Measurements from ENCODE around the gene CCDC83. TPM values are rescaled to one million over a fixed set of nuclear protein-coding genes. Genes with fewer than 3 reads are reported as not detected.

The CCDC83 gene
- total and polyA plus RNA-seq, 2 experiments from 2014 or later = not detected

DNA sequence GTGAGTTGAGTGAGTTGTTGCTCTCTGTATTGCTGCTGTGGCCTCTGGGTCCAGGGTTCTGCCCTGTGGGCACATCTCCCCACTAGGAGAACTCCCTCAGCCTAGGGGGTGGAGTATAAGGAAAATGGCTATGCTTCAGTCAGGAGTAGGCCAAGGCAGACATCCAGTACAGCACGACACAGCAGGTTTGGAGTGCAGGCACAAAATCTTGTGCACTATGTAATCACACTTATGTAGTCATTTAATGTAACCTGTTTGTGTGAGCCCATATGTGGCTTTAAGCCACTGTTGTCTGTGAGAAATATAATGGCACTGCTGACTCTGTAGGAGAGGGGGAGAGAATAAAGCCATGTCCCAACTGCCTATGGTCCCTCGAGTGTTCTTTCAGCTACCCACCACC, 90.1 kb downstream of the CCDC83 start:
- H3K4me3 ChIP-seq = no peak overlapping the region
- H3K4me1 ChIP-seq (ENCODE audit: insufficient read depth) = peaks cover 38% of the 10 kb centered on the region
- H3K9ac ChIP-seq = no peak overlapping the region
- TF ChIP-seq EZH2phosphoT487 (IDR thresholded peaks at IDR 0.05; ENCODE audit: insufficient read depth, low read depth) = no peak
- no peak for TF ChIP-seq EZH2 (IDR thresholded peaks at IDR 0.05; ENCODE audit: insufficient read depth, poor library complexity, severe bottlenecking)
- no peaks in the 10 kb centered on the region for H3K36me3 ChIP-seq (ENCODE audit: low read depth)
- H3K9me3 ChIP-seq (ENCODE audit: low read depth) = no peaks in the 10 kb centered on the region
- no peak overlapping the region for H2AFZ ChIP-seq
- peaks cover 43% of the 10 kb centered on the region for H3F3A ChIP-seq (ENCODE audit: insufficient read depth)
- no peak overlapping the region for H3K27ac ChIP-seq
- no peak overlapping the region for H3K4me2 ChIP-seq (ENCODE audit: unreplicated experiment)
- H3K9me2 ChIP-seq (ENCODE audit: insufficient read depth) = no peaks in the 10 kb centered on the region
- in situ Hi-C loops (cut with MboI) = no loop called here
- no peaks in the 10 kb centered on the region for H3K79me2 ChIP-seq (ENCODE audit: insufficient read depth)
- no peaks in the 10 kb centered on the region for H4K20me1 ChIP-seq (ENCODE audit: insufficient read depth)
- WGBS, 2 experiments (ENCODE audit: low coverage in 1 of 2, low lambda C conversion rate in 2 of 2, missing lambda C conversion rate in 2 of 2) = 70% methylated on average over 2 of the region's 2 CpGs
- no peaks in the 10 kb centered on the region for H3K27me3 ChIP-seq (replicated peaks; ENCODE audit: insufficient read depth)
- DNase-seq = no peak

DNA sequence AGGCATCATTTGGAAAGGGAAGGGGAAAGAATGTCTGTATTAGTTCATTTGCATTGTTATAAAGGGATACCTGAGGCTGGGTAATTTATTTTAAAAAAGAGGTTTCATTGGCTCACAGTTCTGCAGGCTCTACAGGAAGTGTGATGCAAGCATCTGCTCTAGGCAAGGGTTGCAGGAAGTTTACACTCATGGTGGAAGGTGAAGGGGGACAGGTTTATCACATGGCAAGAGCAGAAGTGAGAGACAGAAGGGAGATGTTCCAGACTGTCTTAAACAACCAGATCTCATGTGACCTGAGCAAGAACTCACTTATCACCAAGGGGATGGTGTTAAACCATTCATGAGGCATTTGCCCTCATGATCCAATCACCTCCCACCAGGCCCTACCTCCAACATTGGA, 90.6 kb downstream of the CCDC83 start:
- no peaks in the 10 kb centered on the region for H4K20me1 ChIP-seq (ENCODE audit: insufficient read depth)
- H3K4me3 ChIP-seq = no peak overlapping the region
- no peaks in the 10 kb centered on the region for H3K79me2 ChIP-seq (ENCODE audit: insufficient read depth)
- no peak overlapping the region for H3K9ac ChIP-seq
- H3K4me1 ChIP-seq (ENCODE audit: insufficient read depth) = peaks cover 38% of the 10 kb centered on the region
- no peaks in the 10 kb centered on the region for H3K27me3 ChIP-seq (replicated peaks; ENCODE audit: insufficient read depth)
- H3K9me2 ChIP-seq (ENCODE audit: insufficient read depth) = no peaks in the 10 kb centered on the region
- DNase-seq = no peak
- in situ Hi-C loops (cut with MboI) = no loop called here
- H3K4me2 ChIP-seq (ENCODE audit: unreplicated experiment) = no peak overlapping the region
- H2AFZ ChIP-seq = no peak overlapping the region
- TF ChIP-seq EZH2 (IDR thresholded peaks at IDR 0.05; ENCODE audit: insufficient read depth, poor library complexity, severe bottlenecking) = no peak
- no peak for TF ChIP-seq EZH2phosphoT487 (IDR thresholded peaks at IDR 0.05; ENCODE audit: insufficient read depth, low read depth)
- H3F3A ChIP-seq (ENCODE audit: insufficient read depth) = peaks cover 48% of the 10 kb centered on the region
- no peaks in the 10 kb centered on the region for H3K36me3 ChIP-seq (ENCODE audit: low read depth)
- H3K9me3 ChIP-seq (ENCODE audit: low read depth) = no peaks in the 10 kb centered on the region
- 0 out of 2 replicates have a peak overlapping the region, but pooled peaks have one; percentile 17 for H3K27ac ChIP-seq

DNA sequence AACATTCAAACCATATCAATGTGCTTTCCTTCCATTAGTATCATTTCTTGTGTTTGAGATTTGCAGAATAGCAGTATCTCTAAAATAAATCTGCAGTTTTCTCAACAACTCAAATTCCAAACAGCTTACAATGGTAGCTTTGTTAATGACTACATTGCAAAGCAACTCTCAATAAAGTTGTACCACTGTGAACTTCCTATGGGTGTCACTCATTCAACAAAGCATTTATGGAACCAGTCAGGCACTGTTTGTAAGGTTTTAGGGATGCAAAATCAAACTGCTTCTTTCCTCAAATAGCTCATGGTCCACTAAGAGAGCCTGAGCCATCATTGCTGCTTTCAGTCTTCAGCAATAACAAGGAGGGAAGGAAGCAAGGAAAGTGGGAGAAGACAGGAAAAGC, 91.0 kb downstream of the CCDC83 start:
- Histone ChIP-seq H3K4me3 (no peak overlapping the region), H3F3A (ENCODE audit: insufficient read depth) (peaks cover 52% of the 10 kb centered on the region), H3K4me1 (ENCODE audit: insufficient read depth) (peaks cover 38% of the 10 kb centered on the region), H4K20me1 (ENCODE audit: insufficient read depth) (no peaks in the 10 kb centered on the region), H3K4me2 (ENCODE audit: unreplicated experiment) (no peak overlapping the region), H3K27ac (peak overlapping the region; percentile 17; the same call in 1 of the 2 replicates), H3K36me3 (ENCODE audit: low read depth) (no peaks in the 10 kb centered on the region), H2AFZ (no peak overlapping the region), H3K27me3 (replicated peaks; ENCODE audit: insufficient read depth) (no peaks in the 10 kb centered on the region), H3K9ac (no peak overlapping the region), H3K9me3 (ENCODE audit: low read depth) (no peaks in the 10 kb centered on the region), H3K9me2 (ENCODE audit: insufficient read depth) (no peaks in the 10 kb centered on the region), H3K79me2 (ENCODE audit: insufficient read depth) (no peaks in the 10 kb centered on the region)
- DNase-seq = peak; percentile 59
- TF ChIP-seq EZH2phosphoT487 (IDR thresholded peaks at IDR 0.05; ENCODE audit: insufficient read depth, low read depth) (no peak), EZH2 (IDR thresholded peaks at IDR 0.05; ENCODE audit: insufficient read depth, poor library complexity, severe bottlenecking) (no peak)
- in situ Hi-C loops (cut with MboI) = no loop called here

DNA sequence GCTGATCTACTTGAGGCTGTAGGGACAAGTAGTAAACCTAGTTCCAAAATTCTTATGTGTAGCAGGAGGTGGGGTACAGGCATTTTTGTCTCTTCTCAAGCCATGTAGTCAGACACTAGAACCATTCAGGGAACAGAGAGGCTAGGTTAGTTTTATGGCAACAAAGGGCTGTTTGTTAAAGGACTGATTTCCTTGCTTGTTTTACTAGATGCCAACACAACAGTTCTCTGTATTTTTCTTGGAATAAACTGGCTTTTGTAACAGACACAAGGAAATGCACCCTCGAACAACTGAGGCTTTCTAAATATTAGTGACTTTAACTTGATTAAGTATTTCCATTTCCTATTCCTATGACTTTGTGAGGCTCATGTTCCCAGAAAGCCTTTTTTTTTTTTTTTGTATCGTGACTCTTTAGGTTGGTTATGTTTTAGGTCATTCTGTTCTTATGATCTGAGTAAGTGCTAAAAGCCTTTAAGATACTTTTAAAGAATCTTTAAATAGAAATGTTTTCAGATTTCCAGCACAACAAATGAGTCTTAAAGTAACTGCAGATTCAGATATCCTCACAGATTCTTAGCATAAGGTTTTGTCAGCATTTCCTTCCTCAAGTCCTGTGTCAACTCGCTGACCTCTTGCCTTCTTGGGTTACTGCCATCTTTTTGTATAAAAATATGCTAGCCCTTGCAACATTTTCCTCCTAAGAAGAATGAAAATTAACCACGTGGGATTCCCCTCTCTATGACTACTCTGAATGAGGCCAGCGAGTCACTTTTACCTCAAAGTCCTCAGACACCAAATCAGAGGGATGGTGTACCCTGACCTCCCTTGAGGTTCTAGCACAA, 92.5 kb downstream of the CCDC83 start:
- 13 to 18% methylated on average over 5 of the region's 5 CpGs for WGBS, 2 experiments (ENCODE audit: low coverage in 1 of 2, low lambda C conversion rate in 2 of 2, missing lambda C conversion rate in 2 of 2)
- H3K27ac ChIP-seq = peak overlapping the region; percentile 66
- peak; percentile 95 for DNase-seq
- H3K9me3 ChIP-seq (ENCODE audit: low read depth) = no peaks in the 10 kb centered on the region
- peak overlapping the region; percentile 24; the same call in 1 of the 2 replicates for H3K9ac ChIP-seq
- H3K9me2 ChIP-seq (ENCODE audit: insufficient read depth) = no peaks in the 10 kb centered on the region
- H3K79me2 ChIP-seq (ENCODE audit: insufficient read depth) = no peaks in the 10 kb centered on the region
- no peaks in the 10 kb centered on the region for H3K27me3 ChIP-seq (replicated peaks; ENCODE audit: insufficient read depth)
- H3K36me3 ChIP-seq (ENCODE audit: low read depth) = no peaks in the 10 kb centered on the region
- peak overlapping the region; percentile 14 for H3K4me2 ChIP-seq (ENCODE audit: unreplicated experiment)
- in situ Hi-C loops (cut with MboI) = no loop called here
- H3K4me3 ChIP-seq = no peak overlapping the region
- H3K4me1 ChIP-seq (ENCODE audit: insufficient read depth) = peaks cover 38% of the 10 kb centered on the region
- H3F3A ChIP-seq (ENCODE audit: insufficient read depth) = peaks cover 63% of the 10 kb centered on the region
- H2AFZ ChIP-seq = no peak overlapping the region
- H4K20me1 ChIP-seq (ENCODE audit: insufficient read depth) = no peaks in the 10 kb centered on the region
- TF ChIP-seq EZH2 (IDR thresholded peaks at IDR 0.05; ENCODE audit: insufficient read depth, poor library complexity, severe bottlenecking) (no peak), EZH2phosphoT487 (IDR thresholded peaks at IDR 0.05; ENCODE audit: insufficient read depth, low read depth) (no peak)

All from GM23248 (cell line).